Smooth muscle cell (in vitro differentiated cells): ENCODE results near the gene TMA7. TPM values are rescaled to one million over a fixed set of nuclear protein-coding genes. Genes with fewer than 3 reads are reported as not detected.

Source experiments
- DNase-seq: peaks from one replicate; lab custom pipeline; 2025; ENCODE audit not compliant: unreplicated experiment; lab: John Stamatoyannopoulos, UW
- H2AFZ ChIP-seq: fragments of 200-600 bp; sonication (generic); 2 replicates; pipeline ENCODE4 v1.6.0; 2016; ENCODE audit warnings: antibody characterized with exemption, low read depth, mild to moderate bottlenecking
- H3F3A ChIP-seq: fragments of 200-600 bp; sonication (generic); 2 replicates; pipeline ENCODE4 v1.6.0; 2017; ENCODE audit warnings: antibody characterized with exemption, low read depth
- H3K27ac ChIP-seq: fragments of 200-600 bp; sonication (generic); 2 replicates; pipeline ENCODE4 v1.5.1; 2016; ENCODE audit warnings: low read depth, mild to moderate bottlenecking
- H3K27me3 ChIP-seq: fragments of 200-600 bp; sonication (generic); 2 replicates; pipeline ENCODE4 v1.6.1; 2016; ENCODE audit warnings: low read depth, mild to moderate bottlenecking
- H3K36me3 ChIP-seq: fragments of 200-600 bp; sonication (generic); 2 replicates; pipeline ENCODE4 v1.5.1; 2016; ENCODE audit warnings: low read depth
- H3K4me1 ChIP-seq: fragments of 200-600 bp; sonication (generic); 2 replicates; pipeline ENCODE4 v1.5.1; 2016; ENCODE audit warnings: low read depth
- H3K4me2 ChIP-seq: fragments of 200-600 bp; sonication (generic); 2 replicates; pipeline ENCODE4 v1.6.0; 2016; ENCODE audit warnings: mild to moderate bottlenecking
- H3K4me3 ChIP-seq: fragments of 200-600 bp; sonication (generic); 2 replicates; pipeline ENCODE4 v1.5.1; 2016; ENCODE audit warnings: mild to moderate bottlenecking
- H3K79me2 ChIP-seq: fragments of 200-600 bp; sonication (generic); 2 replicates; pipeline ENCODE4 v1.6.0; 2016; ENCODE audit warnings: low read depth, mild to moderate bottlenecking
- H3K9ac ChIP-seq: fragments of 200-600 bp; sonication (generic); 2 replicates; pipeline ENCODE4 v1.6.0; 2016; ENCODE audit warnings: low read depth
- H3K9me3 ChIP-seq: fragments of 200-600 bp; sonication (generic); replicated peaks from 2 replicates; pipeline ENCODE4 v1.5.1; 2016; ENCODE audit warnings: low read depth
- H4K20me1 ChIP-seq: fragments of 200-600 bp; sonication (generic); 2 replicates; pipeline ENCODE4 v1.6.0; 2016; ENCODE audit warnings: low read depth
- CTCF ChIP-seq: fragments of 200-600 bp; sonication (generic); IDR thresholded peaks from 2 replicates; pipeline ENCODE4 v1.5.1; 2017; ENCODE audit warnings: borderline replicate concordance, mild to moderate bottlenecking, antibody characterized with exemption; ENCODE audit not compliant: insufficient read depth, poor library complexity, severe bottlenecking
- WGBS: methylation state at CpG from one replicate; pipeline ENCODE4 v1.1.7; 2016; ENCODE audit warnings: low lambda C conversion rate; 5-methylcytosine and 5-hydroxymethylcytosine counted together
- polyA plus RNA-seq: library from polyadenylated mRNA; unstranded; fragments of >200 nt; fragmentation: Nextera tagmentation; extraction: Ambion mirVana; gene quantifications from 2 replicates; pipeline ENCODE4 v1.2.1, GENCODE V29; 2016
- total RNA-seq: library from RNA; depleted of rRNA; stranded (reverse); fragments of >200 nt; gene quantifications from 2 replicates; pipeline ENCODE4 v1.2.3, GENCODE V29; 2014

TMA7 gene
- total and polyA plus RNA-seq, 2 experiments from 2014 or later = 343 to 491 TPM

DNA sequence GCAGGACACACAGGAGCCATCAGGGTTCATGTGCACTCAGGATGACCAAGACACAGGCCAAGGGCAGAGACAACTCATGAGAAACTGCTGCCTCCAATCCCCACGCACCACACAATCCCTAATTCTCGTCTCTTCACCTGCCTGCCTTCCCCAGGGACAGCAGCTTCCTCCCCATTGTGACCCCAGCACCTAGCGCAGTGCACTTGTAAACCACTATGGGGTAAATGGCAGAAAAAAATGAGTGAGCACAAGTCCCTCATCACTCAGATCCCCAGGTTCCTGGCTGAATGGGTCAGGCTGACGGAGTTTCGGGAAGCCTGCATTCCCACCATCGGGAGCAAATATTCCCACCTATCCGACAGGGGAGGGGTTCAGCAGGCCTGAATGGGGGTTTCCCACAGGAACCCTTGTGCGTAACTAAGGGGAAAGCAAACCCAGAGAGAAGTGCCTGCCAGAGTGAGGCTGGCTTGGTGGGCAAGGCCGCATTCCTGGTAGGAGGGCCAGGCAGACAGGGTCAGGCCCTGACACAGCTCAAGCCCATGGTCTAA, 28.9 kb upstream of the TMA7 start:
- no peaks in the 10 kb centered on the region for H3K27me3 ChIP-seq
- H3F3A ChIP-seq = no peaks in the 10 kb centered on the region
- H3K9ac ChIP-seq = no peak overlapping the region
- 98% methylated on average over 9 of the region's 9 CpGs for WGBS
- no peaks in the 10 kb centered on the region for H3K4me1 ChIP-seq
- no peak overlapping the region for H2AFZ ChIP-seq
- TF ChIP-seq CTCF = no peak
- no peaks in the 10 kb centered on the region for H3K36me3 ChIP-seq
- no peak overlapping the region for H3K27ac ChIP-seq
- no peak for DNase-seq
- H3K79me2 ChIP-seq = no peaks in the 10 kb centered on the region
- H3K4me2 ChIP-seq = no peak overlapping the region
- H3K9me3 ChIP-seq = no peaks in the 10 kb centered on the region
- H3K4me3 ChIP-seq = no peak overlapping the region
- H4K20me1 ChIP-seq = no peaks in the 10 kb centered on the region

- WGBS = 96% methylated on average over 11 of the region's 11 CpGs
- no peaks in the 10 kb centered on the region for H4K20me1 ChIP-seq
- no peak overlapping the region for H3K27ac ChIP-seq
- no peak for DNase-seq
- no peaks in the 10 kb centered on the region for H3K79me2 ChIP-seq
- H2AFZ ChIP-seq = no peak overlapping the region
- no peaks in the 10 kb centered on the region for H3K9me3 ChIP-seq
- TF ChIP-seq CTCF = no peak
- H3K36me3 ChIP-seq = no peaks in the 10 kb centered on the region
- no peaks in the 10 kb centered on the region for H3K27me3 ChIP-seq
- H3K4me3 ChIP-seq = no peak overlapping the region
- no peaks in the 10 kb centered on the region for H3F3A ChIP-seq
- no peak overlapping the region for H3K4me2 ChIP-seq
- no peaks in the 10 kb centered on the region for H3K4me1 ChIP-seq
- H3K9ac ChIP-seq = no peak overlapping the region
These were observed 28.3 kb upstream of the TMA7 start for GRCh38 chr3:48411606-48412374.

- no peak overlapping the region for H3K27ac ChIP-seq
- DNase-seq = no peak
- H3K4me1 ChIP-seq = no peaks in the 10 kb centered on the region
- no peaks in the 10 kb centered on the region for H4K20me1 ChIP-seq
- no peaks in the 10 kb centered on the region for H3K27me3 ChIP-seq
- WGBS = 97% methylated on average over 19 of the region's 19 CpGs
- TF ChIP-seq CTCF = no peak
- H3K79me2 ChIP-seq = no peaks in the 10 kb centered on the region
- H3F3A ChIP-seq = no peaks in the 10 kb centered on the region
- H3K36me3 ChIP-seq = no peaks in the 10 kb centered on the region
- H2AFZ ChIP-seq = no peak overlapping the region
- no peak overlapping the region for H3K4me2 ChIP-seq
- H3K4me3 ChIP-seq = no peak overlapping the region
- no peak overlapping the region for H3K9ac ChIP-seq
- H3K9me3 ChIP-seq = no peaks in the 10 kb centered on the region
These were observed 27.6 kb upstream of the TMA7 start for GRCh38 chr3:48412375-48413001.
